Ureter (tissue), 1 donor: Measurements from ENCODE around the gene MCM7. TPM values are rescaled to one million over a fixed set of nuclear protein-coding genes. Genes with fewer than 3 reads are reported as not detected.
A peak's percentile ranks its signal among the peaks of the same experiment; 100 is the strongest.

Experiments
- DNase-seq: peaks from one replicate; pipeline ENCODE4 v3.0.0-alpha.2; 2020; ENCODE audit warnings: low spot score
- total RNA-seq: library from RNA; stranded (reverse); gene quantifications from one replicate; pipeline ENCODE4 v1.2.4, GENCODE V29; 2023
- donor health status: DM: yes; HTN: yes; CAD: no.

The MCM7 gene
- total RNA-seq, 1 donor from 2014 or later: 52.4 TPM

- DNase-seq: no peak
These were observed 30.0 kb downstream of the MCM7 start for GRCh38 chr7:100071018-100071723.

GRCh38 chr7:100069991-100070390, 31.2 kb downstream of the MCM7 start:
- no peak for DNase-seq

DNA sequence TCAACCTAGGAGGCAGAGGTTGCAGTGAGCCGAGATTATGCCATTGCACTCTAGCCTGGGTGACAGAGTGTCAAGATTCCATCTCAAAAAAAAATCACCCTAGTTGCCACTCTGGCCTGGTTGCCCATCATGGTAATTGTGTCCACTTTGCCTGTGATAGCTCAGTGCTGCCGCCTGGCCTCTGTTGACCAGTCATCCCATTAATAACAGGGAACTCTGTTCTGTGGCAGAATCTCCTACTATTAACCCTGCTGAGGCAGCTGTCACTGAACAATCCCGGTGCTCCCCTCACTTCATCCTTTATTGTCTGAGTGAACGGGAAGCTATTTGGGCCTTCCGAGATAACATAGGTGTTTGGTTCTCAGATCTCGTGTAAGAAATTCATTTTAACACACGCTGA, 34.2 kb downstream of the MCM7 start:
- DNase-seq: no peak

- DNase-seq: no peak
These were observed 35.6 kb downstream of the MCM7 start for GRCh38 chr7:100065452-100066186.

DNA sequence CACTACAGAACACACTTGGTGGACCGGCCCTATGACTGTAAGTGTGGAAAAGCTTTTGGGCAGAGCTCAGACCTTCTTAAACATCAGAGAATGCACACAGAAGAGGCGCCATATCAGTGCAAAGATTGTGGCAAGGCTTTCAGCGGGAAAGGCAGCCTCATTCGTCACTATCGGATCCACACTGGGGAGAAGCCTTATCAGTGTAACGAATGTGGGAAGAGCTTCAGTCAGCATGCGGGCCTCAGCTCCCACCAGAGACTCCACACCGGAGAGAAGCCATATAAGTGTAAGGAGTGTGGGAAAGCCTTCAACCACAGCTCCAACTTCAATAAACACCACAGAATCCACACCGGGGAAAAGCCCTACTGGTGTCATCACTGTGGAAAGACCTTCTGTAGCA, 37.0 kb downstream of the MCM7 start:
- no peak for DNase-seq

GRCh38 chr7:100063376-100063775, 37.8 kb downstream of the MCM7 start:
- DNase-seq: no peak

GRCh38 chr7:100061518-100062193, 39.5 kb downstream of the MCM7 start:
- DNase-seq: no peak

DNA sequence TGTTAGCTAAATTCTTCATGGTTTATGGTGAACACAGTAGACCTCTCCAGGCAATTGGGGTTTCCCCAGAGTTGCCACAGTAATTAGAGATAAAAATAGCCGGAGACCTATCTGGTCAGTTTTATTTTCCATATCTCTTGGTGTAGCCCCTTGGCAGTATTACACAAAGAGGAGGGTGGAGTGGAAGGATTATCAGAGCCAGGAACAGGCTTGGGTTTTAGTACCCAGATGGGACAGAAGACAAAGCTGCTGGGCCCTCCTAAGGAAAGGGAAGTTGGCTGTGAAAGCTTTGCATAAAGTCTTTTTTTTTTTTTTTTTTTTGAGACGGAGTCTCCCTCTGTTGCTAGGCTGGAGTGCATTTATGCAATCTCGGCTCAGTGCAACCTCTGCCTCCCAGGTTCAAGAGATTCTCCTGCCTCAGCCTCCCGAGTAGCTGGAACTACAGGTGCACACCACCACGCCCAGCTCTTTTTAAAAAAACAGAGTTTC, 41.9 kb downstream of the MCM7 start:
- no peak for DNase-seq

- no peak for DNase-seq
These were observed 44.2 kb downstream of the MCM7 start for GRCh38 chr7:100057006-100057405.

DNA sequence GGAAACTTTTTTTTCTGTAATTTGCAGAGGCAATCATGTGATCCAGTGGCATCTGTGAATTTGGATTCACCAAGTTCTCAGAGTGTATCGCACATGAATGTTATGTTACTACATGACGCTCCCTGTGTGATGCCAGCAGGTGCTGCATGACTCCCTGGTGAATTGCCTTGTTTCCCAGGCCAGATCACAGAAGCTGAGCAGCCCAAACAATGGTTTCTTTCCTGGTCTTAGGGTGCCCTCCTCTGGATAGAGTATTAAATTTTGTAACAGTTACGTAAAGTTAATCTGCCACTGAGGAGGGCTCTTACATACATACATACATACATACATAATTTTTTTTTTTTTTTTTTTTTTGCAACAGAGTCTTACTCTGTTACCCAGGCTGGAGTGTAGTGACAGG, 48.0 kb downstream of the MCM7 start:
- no peak for DNase-seq

- DNase-seq: no peak
These were observed 49.6 kb downstream of the MCM7 start for GRCh38 chr7:100051611-100052010.

DNA sequence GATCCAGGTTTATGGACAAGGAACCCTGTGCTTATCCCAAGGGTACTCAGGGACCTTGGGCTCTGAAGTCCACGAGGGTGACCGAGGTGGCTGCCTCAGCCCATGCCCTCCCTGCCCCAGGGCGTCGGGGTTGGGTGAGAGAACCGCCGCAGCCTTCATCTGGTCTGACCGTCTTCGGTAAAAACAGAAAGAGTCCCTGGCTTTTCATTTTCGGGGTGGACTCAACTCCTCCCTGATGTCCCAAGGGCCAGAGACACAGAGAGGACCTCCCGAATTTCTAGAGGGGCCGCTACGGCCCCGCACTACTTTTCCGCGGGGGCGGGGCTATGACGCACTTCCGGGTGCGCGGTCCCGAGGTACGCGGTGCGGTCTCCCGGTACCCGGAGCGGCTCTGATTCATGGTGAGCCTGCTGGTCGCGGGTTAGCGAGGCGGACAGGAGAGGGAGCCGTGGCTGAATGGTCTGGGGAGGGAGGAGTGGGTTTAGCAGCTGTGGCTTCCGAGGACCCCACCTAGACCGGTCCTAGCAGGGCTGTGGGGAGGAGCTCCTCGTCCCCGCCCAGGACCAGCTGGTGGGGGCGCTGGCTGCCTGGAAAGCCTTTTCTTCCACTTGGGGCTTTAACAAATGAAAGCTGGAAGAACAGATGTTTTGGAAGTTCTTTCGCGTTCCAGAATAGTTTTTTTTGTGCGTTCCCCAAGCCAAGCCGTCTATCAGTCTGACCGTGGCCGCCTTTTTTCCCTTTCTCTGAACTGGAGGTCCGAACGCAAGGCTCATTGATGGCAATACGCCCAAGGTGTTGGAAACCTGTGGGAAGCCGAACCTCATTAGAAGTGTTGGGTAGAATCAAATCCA, 51.5 kb downstream of the MCM7 start, which contains the start of gene ZSCAN21:
TSS of gene ZSCAN21 (plus strand) at position 334 of the 851 bp plus-strand sequence. CDS start 7,233 bp downstream, outside the sequence.
- peak; percentile 87 for DNase-seq

- no peak for DNase-seq
These were observed 52.5 kb downstream of the MCM7 start for GRCh38 chr7:100048680-100049079.

- peak; percentile 52 for DNase-seq
These were observed 56.5 kb downstream of the MCM7 start for GRCh38 chr7:100044718-100045117.

Other genes with a start within 250 kb of the MCM7 start
- gene OR2AE1, start 224.4 kb downstream of the MCM7 start, total RNA-seq: not detected
- gene TRIM4, start 181.9 kb downstream of the MCM7 start, total RNA-seq: 36.3 TPM
- not detected for gene GJC3, start 171.8 kb downstream of the MCM7 start, total RNA-seq
- gene AZGP1, start 125.4 kb downstream of the MCM7 start, total RNA-seq: 6.2 TPM
- 105 TPM for gene ZKSCAN1, start 85.8 kb downstream of the MCM7 start, total RNA-seq
- gene ZSCAN21, start 51.6 kb downstream of the MCM7 start, total RNA-seq: 13.3 TPM
- gene ZNF3, start 19.7 kb downstream of the MCM7 start, total RNA-seq: 41.3 TPM
- gene COPS6, start 12.4 kb downstream of the MCM7 start, total RNA-seq: 121 TPM
- gene AP4M1, start 246 bp upstream of the MCM7 start, total RNA-seq: 19.5 TPM
- 47.4 TPM for gene TAF6, start 18.0 kb upstream of the MCM7 start, total RNA-seq
- 8.7 TPM for gene CNPY4, start 18.2 kb upstream of the MCM7 start, total RNA-seq
- gene MBLAC1, start 25.6 kb upstream of the MCM7 start, total RNA-seq: 1.5 TPM
- gene LAMTOR4, start 47.5 kb upstream of the MCM7 start, total RNA-seq: 108 TPM
- 35.5 TPM for gene TRAPPC14, start 57.3 kb upstream of the MCM7 start, total RNA-seq
- gene GAL3ST4, start 67.2 kb upstream of the MCM7 start, total RNA-seq: 7.1 TPM
- gene GPC2, start 76.0 kb upstream of the MCM7 start, total RNA-seq: 5.1 TPM
- gene STAG3, start 76.5 kb upstream of the MCM7 start, total RNA-seq: 1.9 TPM
- 1.1 TPM for gene PVRIG, start 118.6 kb upstream of the MCM7 start, total RNA-seq
- not detected for gene SPDYE3, start 206.3 kb upstream of the MCM7 start, total RNA-seq